T-helper 2 cell treated with Interferon-gamma antibody and Interleukin-4, amounts not matched to agents 100 ng/mL and 5 ng/mL, for 36 hours (primary cell): ENCODE data around the gene ASB1. TPM values are rescaled to one million over a fixed set of nuclear protein-coding genes. Genes with fewer than 3 reads are reported as not detected.

Experiments
- intact Hi-C: fragments of 100-400 bp; cut with micrococcal nuclease; formaldehyde crosslinking; loops from one replicate; pipeline ENCODE4 v1.15.1; 2023
- total RNA-seq: library from RNA; stranded (reverse); gene quantifications from 2 replicates; pipeline ENCODE4 v1.2.3, GENCODE V29; 2022

The ASB1 gene
- 31.9 and 32.9 TPM in 2 replicates for total RNA-seq

DNA sequence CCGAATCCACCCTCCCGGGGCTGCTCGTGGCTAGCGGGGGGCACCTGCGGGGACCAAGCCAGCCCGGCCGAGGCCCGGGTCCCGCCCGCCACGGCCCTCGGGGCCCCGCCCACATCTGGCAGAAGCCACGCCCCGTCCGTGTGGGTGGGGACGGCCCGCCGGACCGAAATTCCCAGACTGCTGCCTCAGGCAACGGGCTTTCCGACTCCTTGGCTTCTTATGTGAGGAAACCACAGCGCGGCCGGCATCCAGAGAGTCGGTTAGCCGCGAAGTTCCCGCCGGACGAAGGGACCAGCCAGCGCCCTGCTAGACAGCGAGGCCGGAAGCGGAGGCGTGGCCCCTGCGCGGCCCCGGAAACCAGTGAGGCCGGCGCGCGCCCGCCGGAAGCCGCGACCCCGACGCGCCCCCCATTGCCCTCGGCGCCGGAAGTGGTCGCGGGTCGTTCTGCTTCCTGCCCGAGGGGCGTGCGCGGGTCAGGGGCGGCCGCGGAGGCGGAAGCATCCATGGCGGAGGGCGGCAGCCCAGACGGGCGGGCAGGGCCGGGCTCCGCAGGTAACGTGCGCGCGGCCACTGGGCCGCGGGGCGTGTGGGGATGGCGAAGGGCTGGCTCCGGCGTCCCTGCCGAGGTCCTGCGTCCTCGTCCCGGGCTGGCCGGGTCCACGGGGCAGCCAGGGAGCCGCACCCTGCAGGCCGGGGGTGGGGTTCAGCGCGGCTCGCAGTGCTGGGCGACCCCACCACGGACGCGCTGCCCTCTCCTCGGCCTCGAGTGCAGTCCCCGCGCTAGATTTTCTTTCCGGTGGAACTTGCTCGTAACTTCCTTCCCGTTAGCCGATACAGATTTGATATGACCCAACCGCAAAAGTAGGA is at the start of gene ASB1:
Gene ASB1 (plus strand): TSS at position 360 of the 867 bp plus-strand sequence. CDS start 144 bp downstream, at position 504.
- intact Hi-C loops: loop anchor here (1.0 to 10.0 kb wide), 3 partner anchors 52 to 138 kb away; partner anchors contain the start of genes PER2 and TRAF3IP1

GRCh38 chr2:238378230-238379095 is 48.3 kb upstream of the ASB1 start:
- intact Hi-C loops: loop anchor here (10.0 kb wide), 1 partner anchor 46 kb away; the partner anchor contains the start of gene ASB1

DNA sequence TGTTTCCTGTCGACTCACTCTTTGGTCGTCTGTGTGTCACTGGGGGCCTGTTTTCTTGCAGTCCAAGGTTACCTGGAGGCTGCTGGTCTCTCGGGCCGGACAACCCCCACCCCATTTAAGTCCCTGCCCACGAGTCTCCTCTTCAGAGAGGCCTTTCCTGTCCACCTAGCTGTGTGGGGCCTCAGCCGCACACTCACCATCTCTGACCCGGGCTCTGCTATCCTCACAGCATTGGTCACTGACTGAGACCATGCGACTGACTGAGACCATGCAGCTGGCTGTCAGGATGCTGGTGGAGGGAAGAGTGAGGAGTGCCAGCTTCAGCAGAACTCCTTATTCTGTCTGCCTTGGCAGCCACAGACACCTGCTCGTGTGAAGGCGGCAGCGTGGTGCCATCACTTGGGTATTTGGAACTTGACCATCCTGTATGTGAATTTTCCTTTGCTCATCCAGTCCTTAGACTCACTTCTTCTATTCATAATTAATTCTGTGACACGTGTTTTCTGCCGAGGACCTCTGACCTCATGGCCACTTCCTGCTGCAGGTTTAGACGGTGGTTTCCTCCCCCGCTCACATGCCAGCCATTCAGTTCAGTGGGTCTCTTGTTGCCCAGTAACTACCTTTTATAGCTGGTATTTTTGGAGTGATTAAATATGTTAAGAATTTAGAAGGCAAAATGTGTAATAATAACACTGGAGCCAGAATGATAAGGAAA is 47.5 kb upstream of the ASB1 start:
- intact Hi-C loops: loop anchor here (10.0 kb wide), 1 partner anchor 46 kb away; the partner anchor contains the start of gene ASB1

GRCh38 chr2:238380336-238380735 is 46.4 kb upstream of the ASB1 start:
- intact Hi-C loops: no loop called here

GRCh38 chr2:238380785-238381184 is 45.9 kb upstream of the ASB1 start:
- intact Hi-C loops: no loop called here

GRCh38 chr2:238381341-238382115 is 45.2 kb upstream of the ASB1 start:
- intact Hi-C loops: no loop called here

- intact Hi-C loops: no loop called here
Observed at GRCh38 chr2:238382381-238382781, 44.3 kb upstream of the ASB1 start.

DNA sequence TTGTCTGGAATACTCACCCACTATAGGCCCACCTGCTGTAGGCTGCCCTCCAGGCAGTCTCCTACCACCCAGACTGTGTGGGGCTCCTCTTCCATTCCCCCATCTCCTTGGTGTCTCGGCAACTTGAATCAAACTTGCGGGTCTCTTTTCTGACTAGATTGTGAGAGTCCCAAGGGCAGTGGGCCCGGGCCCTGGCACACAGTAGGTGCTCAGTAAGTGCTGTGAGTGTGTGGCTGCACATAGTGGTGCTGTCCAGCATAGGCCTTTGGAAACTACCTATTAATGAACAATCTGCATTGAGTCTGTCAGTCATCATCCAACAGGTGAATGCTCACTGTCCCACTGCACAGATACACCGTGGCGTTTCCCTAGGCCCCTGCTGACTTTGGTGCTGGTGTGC is 43.6 kb upstream of the ASB1 start:
- intact Hi-C loops: no loop called here

DNA sequence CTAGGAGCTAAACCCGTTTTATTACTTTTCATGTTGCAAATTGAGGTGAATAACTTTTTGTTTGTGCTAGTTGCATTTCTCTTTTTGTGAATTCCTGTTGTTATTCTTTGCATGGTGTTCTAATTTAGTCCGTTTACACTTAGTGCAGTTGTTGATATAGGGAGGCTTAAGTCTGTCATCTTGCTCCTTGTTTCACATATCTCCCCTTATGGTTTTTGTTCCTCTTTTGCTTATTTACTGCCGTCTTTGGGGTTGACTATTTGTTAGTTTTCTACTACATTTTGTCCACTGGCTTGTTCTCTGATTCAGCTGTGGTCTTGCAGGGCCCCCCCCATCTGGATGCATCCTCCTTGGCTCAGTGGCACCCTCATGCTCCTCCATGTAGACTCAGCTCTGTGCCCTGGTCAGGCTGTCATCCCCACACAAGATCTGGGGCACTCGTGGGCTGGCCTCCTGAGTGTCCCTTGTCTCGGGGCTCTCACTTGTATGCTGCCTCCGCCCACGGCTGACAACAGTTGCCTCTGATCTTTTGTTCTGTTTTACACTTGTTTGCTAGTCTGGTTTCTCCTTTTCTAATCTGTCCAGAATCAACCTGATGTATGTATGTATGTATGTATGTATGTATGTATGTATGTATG is 42.9 kb upstream of the ASB1 start:
- intact Hi-C loops: no loop called here

DNA sequence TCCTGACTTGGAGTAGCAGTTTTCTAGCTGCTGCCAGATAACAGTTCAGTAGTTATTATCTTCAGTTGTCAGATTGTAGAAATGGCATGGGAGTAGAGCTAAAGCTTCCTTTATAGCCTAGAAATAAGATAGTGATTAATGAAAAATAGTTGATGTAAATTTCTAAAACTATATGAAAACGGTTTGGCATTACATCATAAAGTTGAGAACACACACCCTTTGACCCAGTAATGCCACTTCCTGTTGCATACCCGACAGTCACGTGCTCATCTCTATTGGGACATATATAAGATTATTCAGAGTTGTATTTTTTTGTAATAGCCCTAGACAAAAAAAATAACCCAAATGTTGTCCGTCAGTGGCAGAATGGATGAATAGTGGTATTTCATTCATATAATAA is 39.4 kb upstream of the ASB1 start:
- intact Hi-C loops: no loop called here

DNA sequence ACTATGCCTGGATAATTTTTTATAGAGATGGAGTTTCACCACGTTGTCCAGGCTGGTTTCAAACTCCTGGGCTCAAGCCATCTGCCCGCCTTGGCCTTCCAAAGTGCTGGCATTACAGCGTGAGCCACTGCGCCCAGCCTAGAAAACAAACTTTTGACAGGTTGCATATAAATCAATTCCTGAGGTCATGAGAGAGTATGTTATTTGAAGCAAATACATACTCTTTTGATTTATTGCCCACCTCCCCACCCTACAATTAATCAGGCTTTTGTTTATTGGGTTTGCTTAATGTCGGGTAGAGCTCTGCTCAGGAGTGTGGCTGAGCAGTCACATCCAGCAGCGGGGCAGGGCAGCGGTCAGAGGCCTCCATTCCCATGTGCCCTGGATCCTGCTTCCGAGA is 37.9 kb upstream of the ASB1 start:
- intact Hi-C loops: no loop called here

DNA sequence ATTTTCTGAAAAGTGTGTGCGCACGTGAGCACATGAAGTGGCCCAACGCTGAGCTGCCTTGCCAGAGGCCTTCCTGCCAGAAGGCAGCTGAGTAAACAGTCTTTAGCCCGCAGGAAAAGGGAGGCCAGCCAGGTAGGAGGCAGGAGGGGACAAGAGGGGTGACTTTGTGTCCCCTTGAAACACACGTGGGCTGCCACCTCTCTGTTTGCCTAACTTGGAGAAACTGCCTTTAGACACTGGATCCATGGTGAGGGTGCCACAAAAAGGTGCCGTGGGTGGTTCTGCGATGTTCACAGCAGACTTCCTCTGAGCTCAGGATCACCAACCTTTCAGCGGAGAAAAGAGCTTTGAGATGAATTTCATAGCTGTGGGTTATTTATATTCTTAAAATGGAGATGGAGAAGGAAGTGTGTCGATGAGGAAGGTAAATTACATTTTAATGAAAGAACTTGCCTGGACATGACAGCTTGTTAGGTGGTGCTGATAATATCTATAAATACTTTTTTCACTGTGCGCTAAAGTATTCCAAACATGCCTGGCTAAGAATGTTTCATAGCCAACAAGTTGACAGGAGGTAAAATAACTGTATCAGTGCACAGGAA is 36.6 kb upstream of the ASB1 start:
- intact Hi-C loops: no loop called here

DNA sequence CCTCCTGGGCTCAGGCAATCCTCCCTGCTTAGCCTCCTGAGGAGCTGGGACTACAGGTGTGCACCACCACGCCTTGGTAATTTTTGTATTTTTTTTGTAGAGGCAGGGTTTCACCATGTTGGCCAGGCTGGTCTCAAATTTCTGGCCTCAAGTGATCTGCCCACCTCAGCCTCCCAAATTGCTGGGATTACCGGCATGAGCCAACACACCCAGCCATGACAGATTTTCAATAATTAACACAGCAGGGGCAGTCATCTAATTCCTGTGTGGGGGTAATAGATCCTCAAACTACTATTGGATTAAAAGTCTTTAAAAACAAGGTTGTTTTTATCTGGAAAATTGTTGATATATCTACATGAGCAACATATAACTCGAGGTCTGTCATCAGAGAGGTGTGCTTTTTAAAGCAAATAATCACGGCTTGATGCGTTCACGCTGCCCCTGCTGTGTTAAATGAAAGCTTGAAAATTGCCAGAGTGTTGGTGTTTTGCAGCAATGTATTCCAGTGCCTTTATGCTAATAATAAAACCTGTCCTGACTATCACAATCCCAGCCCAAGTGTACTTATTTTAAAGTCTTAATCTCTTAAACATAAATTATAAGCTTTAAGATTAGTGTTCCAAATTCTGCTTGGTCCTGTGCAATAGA is 35.6 kb upstream of the ASB1 start:
- intact Hi-C loops: no loop called here

DNA sequence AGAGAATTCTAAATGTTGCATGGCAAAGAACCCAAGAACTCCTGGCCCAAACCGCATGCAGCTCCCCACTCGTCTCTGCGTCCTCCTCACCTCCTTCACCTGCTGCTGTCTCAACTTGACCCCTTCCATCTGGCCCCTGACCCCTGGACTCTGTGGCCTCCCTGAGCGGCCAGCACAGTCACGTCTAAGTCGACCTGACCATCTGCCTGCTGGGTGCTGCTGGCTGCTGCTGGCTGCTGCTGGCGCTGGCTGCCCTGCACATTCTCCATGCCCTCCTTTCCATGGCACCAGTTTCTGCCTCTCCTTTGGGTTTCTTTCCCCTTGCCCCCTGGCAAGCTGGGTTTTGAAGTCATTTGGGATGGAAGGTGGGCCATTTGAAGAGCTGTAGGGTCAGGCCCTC is 30.1 kb upstream of the ASB1 start:
- intact Hi-C loops: no loop called here

DNA sequence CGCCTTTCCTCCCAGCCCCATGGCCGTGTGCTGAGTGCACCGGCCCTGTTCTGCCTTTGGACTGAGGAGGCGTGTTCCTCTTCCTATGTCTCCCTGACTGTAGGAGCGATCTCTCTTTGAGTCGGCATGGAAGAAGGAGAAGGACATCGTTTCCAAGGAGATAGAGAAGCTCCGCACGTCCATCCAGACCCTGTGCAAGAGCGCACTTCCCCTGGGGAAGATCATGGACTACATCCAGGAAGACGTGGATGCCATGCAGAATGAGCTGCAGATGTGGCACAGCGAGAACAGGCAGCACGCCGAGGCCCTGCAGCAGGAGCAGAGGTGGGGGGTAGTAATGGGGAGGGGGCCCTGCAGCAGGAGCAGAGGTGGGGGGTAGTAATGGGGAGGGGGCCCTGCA is 29.4 kb upstream of the ASB1 start:
- intact Hi-C loops: no loop called here

- intact Hi-C loops: no loop called here
Observed at GRCh38 chr2:238398577-238398976, 28.1 kb upstream of the ASB1 start.

DNA sequence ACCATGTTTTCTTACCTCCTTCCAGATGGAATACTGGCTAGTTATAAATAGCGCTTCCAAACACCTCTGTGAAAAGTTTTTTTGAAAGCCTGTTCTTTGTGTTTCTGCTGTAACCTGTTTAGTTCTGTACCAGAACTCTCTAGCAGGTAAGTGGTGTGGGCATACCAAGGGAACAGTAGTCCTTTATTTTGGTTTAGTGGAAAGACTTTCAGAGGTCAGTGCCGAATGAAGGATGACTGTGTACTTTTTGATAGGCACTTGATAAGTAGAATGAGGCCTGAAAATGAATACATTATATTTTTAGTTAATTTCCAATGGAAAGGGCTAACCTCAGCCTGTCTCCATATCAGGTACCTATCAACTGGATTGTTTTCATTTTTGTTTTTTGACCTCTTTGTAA is 27.6 kb upstream of the ASB1 start:
- intact Hi-C loops: no loop called here

DNA sequence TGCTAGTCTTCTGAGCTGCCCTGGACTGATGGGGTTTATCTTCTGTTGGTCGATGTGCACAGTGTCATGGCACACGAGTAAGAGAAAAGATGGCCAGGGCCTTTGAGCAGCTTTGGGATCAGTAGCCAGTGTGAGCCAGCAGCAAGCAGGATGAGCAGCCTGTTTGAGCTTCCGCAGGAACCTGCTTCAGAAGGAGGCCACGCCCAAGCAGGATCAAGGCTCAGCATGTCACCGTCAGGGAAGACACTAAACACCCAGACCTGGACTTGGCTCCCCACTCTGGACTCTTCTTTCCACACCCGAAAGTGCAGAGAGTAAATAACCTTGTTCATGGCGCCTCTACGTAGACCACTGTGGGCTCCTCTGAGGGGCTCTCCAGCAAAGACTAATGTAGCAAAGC is 25.2 kb upstream of the ASB1 start:
- intact Hi-C loops: no loop called here
